B cell (primary cell): ENCODE results near the gene CDRT15. TPM values are rescaled to one million over a fixed set of nuclear protein-coding genes. Genes with fewer than 3 reads are reported as not detected.
"Not testable (repeated sequence)": the region's sequence is repeated elsewhere in the genome, so short reads cannot be mapped to it uniquely, and the experiment has no call there.

Source experiments
- ATAC-seq: fragments of 200-7000 bp; cut with Tn5 transposase; one replicate; pipeline ENCODE4 v1.10.0; 2021; ENCODE audit warnings: low read depth, mild to moderate bottlenecking, moderate number of reproducible peaks, moderate library complexity
- CTCF ChIA-PET: fragments of 350-600 bp; sonication (Branson Sonifier 250); formaldehyde crosslinking; loops from one replicate; lab custom pipeline; 2021; ENCODE audit warnings: antibody characterized with exemption, inconsistent platforms; lab: Charles Lee
- POLR2A ChIA-PET: fragments of 350-600 bp; sonication (Branson Sonifier 250); formaldehyde crosslinking; loops from one replicate; lab custom pipeline; 2021; ENCODE audit warnings: antibody characterized with exemption; lab: Charles Lee
- DNase-seq: peaks from one replicate; pipeline ENCODE4 v3.0.0; 2013
- H2AFZ ChIP-seq: 2 replicates; pipeline ENCODE4 v1.6.1; 2012; ENCODE audit warnings: mild to moderate bottlenecking, low read depth, low read length; ENCODE audit not compliant: insufficient read depth, poor library complexity, severe bottlenecking
- H3K27ac ChIP-seq, 2 donors: 1 replicate in 1 of 2; 2 replicates in 1 of 2; pipeline ENCODE4 v1.5.1; 2012 to 2013; ENCODE audit warnings: low read length in 2 of 2, mild to moderate bottlenecking in 2 of 2, moderate library complexity in 1 of 2
- H3K27me3 ChIP-seq, 4 experiments: fragments of 200-600 bp in 1 of 4; sonication (generic) in 1 of 4; replicated peaks in 1 of 4; 1 replicate in 2 of 4; 2 replicates in 2 of 4; pipeline versions ENCODE4 v1.6.1 to v1.7.0; 2013 to 2016; ENCODE audit warnings: low read length in 3 of 4, mild to moderate bottlenecking in 2 of 4, mixed read lengths in 1 of 4, moderate library complexity in 1 of 4; ENCODE audit not compliant: insufficient read depth in 4 of 4, control insufficient read depth in 3 of 4; ENCODE audit errors: control extremely low read depth in 1 of 4
- H3K36me3 ChIP-seq, 2 experiments: replicated peaks in 1 of 2; 1 replicate in 1 of 2; 2 replicates in 1 of 2; pipeline versions ENCODE4 v1.6.1 to v1.7.1; 2013; ENCODE audit warnings: low read length in 1 of 2; ENCODE audit not compliant: insufficient read depth in 2 of 2, control insufficient read depth in 1 of 2; ENCODE audit errors: control extremely low read depth in 1 of 2, extremely low read depth in 1 of 2
- H3K4me1 ChIP-seq, 2 donors: fragments of 200-600 bp in 1 of 2; sonication (generic) in 1 of 2; 1 replicate in 1 of 2; 2 replicates in 1 of 2; pipeline versions ENCODE4 v1.5.1 to v1.6.1; 2013 to 2017; ENCODE audit warnings: low read length in 2 of 2; ENCODE audit not compliant: control insufficient read depth in 2 of 2, insufficient read depth in 2 of 2
- H3K4me2 ChIP-seq: replicated peaks from 2 replicates; pipeline ENCODE3; 2012; ENCODE audit warnings: mild to moderate bottlenecking, low read depth, low read length; ENCODE audit not compliant: poor library complexity, severe bottlenecking
- H3K4me3 ChIP-seq, 5 experiments: fragments of 200-600 bp in 1 of 5; sonication (generic) in 1 of 5; 1 replicate in 3 of 5; 2 replicates in 2 of 5; pipeline versions ENCODE4 v1.5.1 to v1.7.0; 2011 to 2016; ENCODE audit warnings: low read length in 4 of 5, mild to moderate bottlenecking in 4 of 5, low read depth in 2 of 5, control low read depth in 1 of 5, moderate library complexity in 1 of 5; ENCODE audit not compliant: insufficient read depth in 1 of 5; ENCODE audit errors: control extremely low read depth in 1 of 5, extremely low read depth in 1 of 5
- H3K79me2 ChIP-seq: fragments of 200-600 bp; sonication (generic); one replicate; pipeline ENCODE4 v1.6.0; 2016; ENCODE audit warnings: low read length; ENCODE audit not compliant: control insufficient read depth, insufficient read depth
- H3K9ac ChIP-seq: fragments of 200-600 bp; sonication (generic); 2 replicates; pipeline ENCODE4 v1.6.1; 2017; ENCODE audit warnings: mild to moderate bottlenecking, low read length, moderate library complexity
- H3K9me3 ChIP-seq, 3 donors: one replicate each; pipeline versions ENCODE4 v1.6.1 to v1.7.1; 2013; ENCODE audit warnings: low read length in 2 of 3; ENCODE audit not compliant: control insufficient read depth in 2 of 3, insufficient read depth in 1 of 3; ENCODE audit errors: control extremely low read depth in 1 of 3
- H4K20me1 ChIP-seq: 2 replicates; pipeline ENCODE4 v1.6.0; 2012; ENCODE audit warnings: mild to moderate bottlenecking, low read length; ENCODE audit not compliant: insufficient read depth, control insufficient read depth, poor library complexity, severe bottlenecking
- H3K27ac Mint-ChIP-seq: one replicate; pipeline ENCODE4 v1.8.0; 2021; ENCODE audit warnings: mixed read lengths
- H3K27me3 Mint-ChIP-seq: one replicate; pipeline ENCODE4 v1.8.0; 2021; ENCODE audit warnings: mixed read lengths
- H3K4me1 Mint-ChIP-seq: one replicate; pipeline ENCODE4 v1.8.0; 2021; ENCODE audit warnings: mixed read lengths
- H3K4me3 Mint-ChIP-seq: one replicate; pipeline ENCODE4 v1.8.0; 2021; ENCODE audit warnings: mixed read lengths
- H3K9me3 Mint-ChIP-seq: one replicate; pipeline ENCODE4 v1.8.0; 2022; ENCODE audit warnings: mixed read lengths; ENCODE audit not compliant: insufficient read depth
- WGBS: methylation state at CpG from one replicate; pipeline ENCODE4 v1.1.5; 2013; ENCODE audit warnings: missing lambda C conversion rate; ENCODE audit not compliant: insufficient coverage; 5-methylcytosine and 5-hydroxymethylcytosine counted together
- intact Hi-C: fragments of 100-400 bp; cut with micrococcal nuclease; formaldehyde crosslinking; loops from one replicate; pipeline ENCODE4 v1.10.0; 2022
- polyA plus RNA-seq: library from polyadenylated mRNA; depleted of rRNA; stranded (reverse); fragments of >200 nt; gene quantifications from 2 replicates; pipeline ENCODE4 v1.2.3, GENCODE V29; 2012
- total RNA-seq, 2 donors: library from RNA; stranded (reverse); fragments of 120-200 nt in 1 of 2; gene quantifications; 1 replicate in 1 of 2; 2 replicates in 1 of 2; pipeline versions ENCODE4 v1.2.3 to v1.2.4, GENCODE V29; 2013 to 2022

CDRT15 gene
- total and polyA plus RNA-seq, 2 donors (not counting 1 experiment from before 2014, with no cell fraction given): not detected

- H3K9ac ChIP-seq, H3K4me3 ChIP-seq, H3K27ac ChIP-seq, H4K20me1 ChIP-seq, H3K79me2 ChIP-seq, DNase-seq, intact Hi-C loops, H3K9me3 Mint-ChIP-seq, H3K27ac Mint-ChIP-seq, H3K9me3 ChIP-seq, H3K27me3 ChIP-seq, CTCF ChIA-PET, H3K4me3 Mint-ChIP-seq, H2AFZ ChIP-seq, POLR2A ChIA-PET, H3K4me2 ChIP-seq, ATAC-seq, H3K4me1 ChIP-seq, H3K36me3 ChIP-seq: not testable (repeated sequence)
- whole genome bisulfite sequencing: no CpG with 5 or more reads among the region's 4 CpGs
- H3K27me3 Mint-ChIP-seq: peaks cover 13% of the 10 kb centered on the region
- peaks cover 13% of the 10 kb centered on the region for H3K4me1 Mint-ChIP-seq
These were observed 50.2 kb downstream of the CDRT15 start for GRCh38 chr17:14186443-14186842.

Other genes starting within 250 kb of the CDRT15 start
- gene COX10, start 167.4 kb downstream of the CDRT15 start, total RNA-seq: 19.2 and 21.8 TPM in 2 replicates
- gene COX10, start 167.4 kb downstream of the CDRT15 start, polyA plus RNA-seq: 13.5 and 23.3 TPM in 2 replicates
- 8.4 and 9.0 TPM in 2 replicates for gene HS3ST3B1, start 64.2 kb upstream of the CDRT15 start, total RNA-seq
- 0.75 and 1.1 TPM in 2 replicates for gene HS3ST3B1, start 64.2 kb upstream of the CDRT15 start, polyA plus RNA-seq